ENCODE results near the gene SLC4A5.

- TF ChIP-seq POLR2A (IDR thresholded peaks at IDR 0.05; ENCODE audit: low read length) (no peak), BHLHE40 (IDR thresholded peaks at IDR 0.05; ENCODE audit: low read depth, low read length) (no peak), CTCF (IDR thresholded peaks at IDR 0.05) (no peak), PHF8 (IDR thresholded peaks at IDR 0.05; ENCODE audit: borderline replicate concordance, low read depth) (no peak), MAFK (IDR thresholded peaks at IDR 0.05; ENCODE audit: partially characterized antibody) (no peak), SMC3 (IDR thresholded peaks at IDR 0.05) (no peak)
These were observed 29.7 kb downstream of the SLC4A5 start for GRCh38 chr2:74313497-74313896.

Data from A549 (cell line).